Measurements from ENCODE around the gene COX19.

Gene COX19

GRCh38 chr7:930975-931758 lies 44.2 kb downstream of the COX19 start:
- Histone ChIP-seq H3K27me3 (replicated peaks; ENCODE audit: control insufficient read depth, insufficient read depth, low read length) (no peaks in the 10 kb centered on the region), H3K4me3 (replicated peaks; ENCODE audit: low read depth, low read length) (no peak overlapping the region), H3K36me3 (ENCODE audit: control insufficient read depth, insufficient read depth, low read length) (peaks cover 3% of the 10 kb centered on the region)
- TF ChIP-seq CTCF (IDR thresholded peaks at IDR 0.05; ENCODE audit: insufficient read depth, low read length, poor library complexity, severe bottlenecking), result no peak
- peak; percentile 13 for DNase-seq (ENCODE audit: extremely low read depth, insufficient read length)

GRCh38 chr7:929311-929711 lies 46.0 kb downstream of the COX19 start:
- TF ChIP-seq CTCF (IDR thresholded peaks at IDR 0.05; ENCODE audit: insufficient read depth, low read length, poor library complexity, severe bottlenecking), result no peak
- H3K27me3 ChIP-seq (replicated peaks; ENCODE audit: control insufficient read depth, insufficient read depth, low read length), result no peaks in the 10 kb centered on the region
- H3K4me3 ChIP-seq (replicated peaks; ENCODE audit: low read depth, low read length), result no peak overlapping the region
- H3K36me3 ChIP-seq (ENCODE audit: control insufficient read depth, insufficient read depth, low read length), result peaks cover 3% of the 10 kb centered on the region
- DNase-seq (ENCODE audit: extremely low read depth, insufficient read length), result no peak

- H3K27me3 ChIP-seq (replicated peaks; ENCODE audit: control insufficient read depth, insufficient read depth, low read length), result no peaks in the 10 kb centered on the region
- DNase-seq (ENCODE audit: extremely low read depth, insufficient read length), result no peak
- no peak for TF ChIP-seq CTCF (IDR thresholded peaks at IDR 0.05; ENCODE audit: insufficient read depth, low read length, poor library complexity, severe bottlenecking)
These were observed 48.2 kb downstream of the COX19 start for GRCh38 chr7:927031-927671.

GRCh38 chr7:926061-927030 lies 49.0 kb downstream of the COX19 start:
- Histone ChIP-seq H3K4me3 (replicated peaks; ENCODE audit: low read depth, low read length) (no peak overlapping the region), H3K27me3 (replicated peaks; ENCODE audit: control insufficient read depth, insufficient read depth, low read length) (no peaks in the 10 kb centered on the region), H3K36me3 (ENCODE audit: control insufficient read depth, insufficient read depth, low read length) (no peaks in the 10 kb centered on the region; the same call in none of the 2 replicates)
- peak; percentile 18 for DNase-seq (ENCODE audit: extremely low read depth, insufficient read length)
- no peak for TF ChIP-seq CTCF (IDR thresholded peaks at IDR 0.05; ENCODE audit: insufficient read depth, low read length, poor library complexity, severe bottlenecking)

More at GRCh38 chr7:927031-927671, 48.2 kb downstream of the COX19 start:
- Histone ChIP-seq H3K36me3 (ENCODE audit: control insufficient read depth, insufficient read depth, low read length) (no peaks in the 10 kb centered on the region; the same call in none of the 2 replicates), H3K4me3 (replicated peaks; ENCODE audit: low read depth, low read length) (no peak overlapping the region)

- H3K4me3 ChIP-seq (replicated peaks; ENCODE audit: low read depth, low read length), result no peak overlapping the region
- no peaks in the 10 kb centered on the region for H3K27me3 ChIP-seq (replicated peaks; ENCODE audit: control insufficient read depth, insufficient read depth, low read length)
- no peak for TF ChIP-seq CTCF (IDR thresholded peaks at IDR 0.05; ENCODE audit: insufficient read depth, low read length, poor library complexity, severe bottlenecking)
- no peaks in the 10 kb centered on the region; the same call in none of the 2 replicates for H3K36me3 ChIP-seq (ENCODE audit: control insufficient read depth, insufficient read depth, low read length)
- DNase-seq (ENCODE audit: extremely low read depth, insufficient read length), result peak; percentile 11
These were observed 49.7 kb downstream of the COX19 start for GRCh38 chr7:925601-926000.

Measured in GM06990 (cell line).